NCI-H2227 treated with DMSO at 0.1 percent for 48 hours (cell line): ENCODE measurements around the gene SLC29A2.

Experiments used
- DNase-seq: peaks from one replicate; lab custom pipeline; 2025; lab: John Stamatoyannopoulos, UW

SLC29A2 gene

GRCh38 chr11:66371627-66372415, at the start of gene SLC29A2:
SLC29A2 (minus strand) TSS chr11:66371760; CDS start chr11:66371591, 169 bp downstream.
- peak; percentile 77 for DNase-seq

- peak; percentile 82 for DNase-seq
These were observed 49.3 kb upstream of the SLC29A2 start, which contains the start of gene NPAS4 for GRCh38 chr11:66420671-66421476. NPAS4 (plus strand) TSS chr11:66421035; CDS start chr11:66421180, 145 bp downstream.

- peak; percentile 37 for DNase-seq
These were observed 48.3 kb upstream of the SLC29A2 start for GRCh38 chr11:66419825-66420224.

- DNase-seq, result no peak
These were observed 47.4 kb upstream of the SLC29A2 start for GRCh38 chr11:66418986-66419308.

GRCh38 chr11:66418168-66418985, 46.8 kb upstream of the SLC29A2 start:
- peak; percentile 89 for DNase-seq

DNA sequence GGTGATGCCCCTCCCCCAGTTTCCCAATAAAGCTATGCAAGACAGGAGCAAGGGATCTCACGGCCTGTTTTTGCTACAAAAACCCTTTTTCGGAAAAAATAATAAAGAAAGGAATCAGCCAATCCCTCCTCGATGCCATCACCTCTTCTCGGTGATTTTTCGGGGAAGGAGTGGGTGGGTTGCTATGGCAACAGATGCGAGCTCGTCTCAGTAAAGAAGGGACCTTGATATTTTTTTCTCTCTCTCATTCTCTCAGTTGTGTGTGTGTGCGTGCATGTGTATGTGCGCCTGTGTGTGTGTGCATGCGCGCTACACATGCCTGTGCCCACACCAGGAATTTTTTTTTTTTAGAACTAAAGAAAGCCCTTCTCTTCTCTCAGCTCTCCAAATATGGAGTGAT, 45.4 kb upstream of the SLC29A2 start:
- peak; percentile 55 for DNase-seq

- DNase-seq, result no peak
These were observed 43.9 kb upstream of the SLC29A2 start for GRCh38 chr11:66415423-66415822.

GRCh38 chr11:66414120-66414934, 42.8 kb upstream of the SLC29A2 start:
- DNase-seq, result no peak

- DNase-seq, result no peak
These were observed 41.6 kb upstream of the SLC29A2 start for GRCh38 chr11:66413167-66413566.

DNA sequence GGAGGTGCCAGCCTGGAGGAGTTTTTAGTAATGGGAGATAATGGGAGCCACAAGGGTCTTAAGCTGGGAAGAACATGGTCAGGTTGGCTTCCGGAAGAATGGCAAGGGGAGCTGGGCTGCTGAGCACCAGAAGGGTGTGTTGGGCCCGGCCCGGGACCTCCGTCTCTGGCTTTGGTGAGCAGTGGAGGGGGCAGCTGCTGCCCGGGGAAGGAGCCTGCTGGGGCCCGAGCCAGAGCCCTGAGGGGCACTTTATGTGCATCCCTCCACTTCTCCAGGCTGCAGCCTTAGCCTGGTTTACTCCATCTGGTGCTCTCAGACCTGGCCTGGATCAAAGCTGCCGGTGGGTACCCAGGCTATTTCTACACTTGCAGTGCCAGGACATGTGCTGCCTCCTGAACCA, 40.5 kb upstream of the SLC29A2 start:
- DNase-seq, result no peak

GRCh38 chr11:66411323-66411722, 39.8 kb upstream of the SLC29A2 start:
- no peak for DNase-seq

DNA sequence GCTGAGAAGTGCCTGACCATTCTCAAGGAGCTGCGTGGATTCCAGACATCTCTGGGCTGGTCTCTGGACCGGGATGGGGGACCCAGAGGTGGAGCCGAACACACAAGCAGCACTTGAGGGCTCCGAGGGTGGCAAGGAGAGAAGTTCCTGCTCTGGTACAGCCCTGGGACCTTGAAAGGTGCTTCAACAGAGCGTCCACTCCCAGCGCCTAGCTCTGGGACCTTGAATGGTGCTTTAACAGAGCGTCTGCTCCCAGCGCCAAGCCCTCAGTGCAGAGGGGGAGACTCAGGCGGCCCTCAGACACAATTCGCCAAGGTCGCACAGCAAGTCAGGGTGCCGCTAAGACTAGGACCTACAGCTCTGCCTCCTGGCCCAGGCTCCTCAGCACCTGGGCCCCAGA, 38.6 kb upstream of the SLC29A2 start:
- no peak for DNase-seq

GRCh38 chr11:66409226-66409625, 37.7 kb upstream of the SLC29A2 start:
- no peak for DNase-seq

- peak; percentile 90 for DNase-seq
These were observed 37.1 kb upstream of the SLC29A2 start for GRCh38 chr11:66408488-66409214.

GRCh38 chr11:66407651-66408050, 36.1 kb upstream of the SLC29A2 start:
- DNase-seq, result no peak

DNA sequence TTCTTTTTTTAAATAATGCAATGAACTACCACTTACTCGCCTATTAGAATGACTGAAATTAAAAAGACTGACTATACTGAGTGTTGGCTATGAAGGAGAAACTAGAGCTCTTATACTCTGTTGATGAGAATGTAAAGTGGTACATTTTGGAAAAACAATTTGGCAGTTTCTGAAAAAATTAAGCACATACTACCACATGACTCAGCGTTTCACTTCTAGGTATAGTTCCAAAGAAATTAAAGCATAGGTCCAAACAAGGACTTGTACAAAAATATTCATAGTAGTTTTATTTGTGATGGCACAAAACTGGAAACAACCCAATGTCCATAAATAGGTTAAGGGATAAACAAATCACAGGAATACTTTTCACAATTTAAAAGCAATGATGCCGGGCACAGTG, 22.4 kb upstream of the SLC29A2 start:
- DNase-seq, result no peak

- no peak for DNase-seq
These were observed 19.8 kb upstream of the SLC29A2 start for GRCh38 chr11:66391322-66391721.

DNA sequence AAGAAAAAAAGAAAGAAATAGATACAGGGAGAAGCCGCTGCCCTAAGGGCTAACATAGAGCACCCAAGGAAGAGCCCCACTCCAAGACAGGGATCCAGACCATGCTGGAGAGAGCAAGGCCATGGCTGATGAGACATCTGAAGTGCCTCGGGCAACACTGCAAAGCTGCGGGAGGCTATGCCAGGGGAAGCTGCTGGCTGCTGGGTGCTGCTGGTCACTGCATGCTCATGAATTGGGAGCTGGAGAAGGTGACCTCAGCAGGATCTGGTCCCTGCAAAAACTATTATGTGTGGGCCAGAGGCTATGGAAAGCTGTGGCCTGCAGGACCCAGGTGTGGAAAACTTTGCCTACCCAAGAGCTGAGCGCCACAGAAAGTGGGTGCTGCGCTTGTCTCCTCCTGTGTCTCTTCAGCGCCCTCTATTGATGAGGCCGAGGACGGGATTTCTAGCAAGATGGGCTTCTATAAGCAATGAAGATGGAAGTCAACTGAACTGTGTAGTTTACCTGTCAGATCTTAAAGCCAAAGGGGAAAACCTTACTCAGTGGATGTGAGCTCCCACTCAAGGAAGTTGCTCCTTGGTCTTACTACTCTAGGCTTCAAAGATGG, 17.3 kb upstream of the SLC29A2 start:
- no peak for DNase-seq

DNA sequence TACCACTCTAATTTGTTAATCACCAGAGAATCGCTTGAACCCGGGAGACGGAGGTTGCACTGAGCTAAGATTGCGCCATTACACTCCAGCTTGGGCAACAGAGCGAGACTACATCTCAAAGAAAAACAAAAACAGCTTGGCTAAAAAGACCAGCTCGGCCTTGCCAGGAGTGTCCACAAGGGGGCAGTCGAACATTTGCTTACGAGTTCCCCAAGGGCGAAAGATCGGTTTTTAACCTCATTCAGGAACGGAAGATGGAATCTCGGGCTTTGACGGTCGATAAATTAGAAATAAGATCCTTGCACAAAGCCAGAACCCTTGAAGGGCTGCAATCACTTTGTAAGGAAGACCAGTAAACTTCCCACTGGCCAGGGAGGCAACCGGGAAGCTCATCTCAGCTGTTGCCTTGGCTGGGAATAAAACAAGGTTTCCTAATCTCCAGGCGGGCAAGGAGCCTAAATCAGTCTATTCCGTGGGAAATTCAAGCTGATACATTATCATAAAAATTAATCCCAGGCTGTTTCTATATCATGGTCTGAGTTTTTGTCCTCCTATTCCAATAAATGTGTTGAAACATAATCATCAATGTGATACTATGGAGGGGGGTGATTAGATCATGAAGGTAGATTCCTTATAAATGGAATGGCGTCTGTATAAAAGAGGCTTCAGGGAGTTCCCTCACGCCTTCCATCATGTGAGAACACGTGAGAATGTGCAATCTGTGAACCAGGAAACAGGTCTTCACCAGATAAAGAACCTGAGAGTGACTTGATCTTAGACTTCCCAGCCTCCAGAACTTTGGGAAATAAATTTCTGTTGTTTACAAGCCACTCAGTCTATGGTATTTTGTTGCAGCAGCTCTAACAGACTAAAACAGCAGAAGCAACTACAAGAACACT, 14.9 kb upstream of the SLC29A2 start:
- peak; percentile 87 for DNase-seq
